ENCODE measurements around the gene GPR61. TPM values are rescaled to one million over a fixed set of nuclear protein-coding genes. Genes with fewer than 3 reads are reported as not detected.

Gene GPR61
- 0.20 and 0.57 TPM in 2 replicates for total RNA-seq (2014; rRNA removed; shearing (Covaris generic))

GRCh38 chr1:109539676-109540075, at the start of gene GPR61:
Gene GPR61 (plus strand): TSS chr1:109539872. CDS start chr1:109543023, 3,151 bp downstream.
- no peak for DNase-seq

GRCh38 chr1:109490029-109490933, 49.4 kb upstream of the GPR61 start:
- Histone ChIP-seq H3K27me3 (no peaks in the 10 kb centered on the region), H3K36me3 (no peaks in the 10 kb centered on the region; the same call in 1 of the 2 replicates), H3K9me3 (replicated peaks) (no peaks in the 10 kb centered on the region), H3K4me3 (no peak overlapping the region), H3K27ac (no peak overlapping the region), H3K4me1 (peaks cover 3% of the 10 kb centered on the region; the same call in 1 of the 2 replicates)
- peak; percentile 65 to 83 for DNase-seq

More at GRCh38 chr1:109539676-109540075, at the start of gene GPR61:
- H3K27me3 ChIP-seq: peaks cover 16% of the 10 kb centered on the region
- no peaks in the 10 kb centered on the region for H3K36me3 ChIP-seq
- no peak within 1 kb of the TSS for H3K4me3 ChIP-seq
- H3K4me1 ChIP-seq: peaks cover 13% of the 10 kb centered on the region
- no peak within 1 kb of the TSS for H3K27ac ChIP-seq
- H3K9me3 ChIP-seq (replicated peaks): no peaks in the 10 kb centered on the region

- Histone ChIP-seq H3K4me3 (no peak overlapping the region), H3K4me1 (peaks cover 3% of the 10 kb centered on the region; the same call in 1 of the 2 replicates), H3K36me3 (no peaks in the 10 kb centered on the region; the same call in 1 of the 2 replicates), H3K27ac (no peak overlapping the region), H3K27me3 (no peaks in the 10 kb centered on the region), H3K9me3 (replicated peaks) (no peaks in the 10 kb centered on the region)
- no peak for DNase-seq
Measured at GRCh38 chr1:109490934-109491302, 48.8 kb upstream of the GPR61 start.

DNA sequence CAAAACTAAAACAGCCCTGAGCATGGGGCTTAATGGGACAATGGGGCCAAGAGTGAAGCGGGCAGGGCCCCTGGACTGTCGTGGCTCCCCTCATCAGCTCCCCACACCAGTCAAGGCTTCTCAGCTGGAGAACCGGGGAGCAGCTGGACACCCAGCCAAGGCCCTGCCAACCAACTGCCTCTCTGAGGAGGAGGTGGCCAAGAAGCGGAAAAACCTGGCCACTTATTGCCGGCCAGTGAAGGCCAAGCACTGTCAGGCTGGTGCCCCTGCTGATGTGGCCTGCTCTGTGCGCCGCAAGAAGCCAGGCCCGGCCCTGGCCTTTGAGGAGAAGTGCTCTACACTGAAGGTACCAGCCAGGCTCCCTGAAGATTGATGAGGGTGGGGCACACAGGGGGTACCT, 48.3 kb upstream of the GPR61 start:
- H3K4me3 ChIP-seq: no peak overlapping the region
- no peaks in the 10 kb centered on the region; the same call in 1 of the 2 replicates for H3K36me3 ChIP-seq
- H3K4me1 ChIP-seq: peaks cover 3% of the 10 kb centered on the region; the same call in 1 of the 2 replicates
- no peaks in the 10 kb centered on the region for H3K27me3 ChIP-seq
- H3K27ac ChIP-seq: no peak overlapping the region
- no peak for DNase-seq
- H3K9me3 ChIP-seq (replicated peaks): no peaks in the 10 kb centered on the region

- Histone ChIP-seq H3K36me3 (no peaks in the 10 kb centered on the region), H3K9me3 (replicated peaks) (no peaks in the 10 kb centered on the region), H3K4me3 (no peak overlapping the region), H3K27ac (no peak overlapping the region), H3K4me1 (peaks cover 3% of the 10 kb centered on the region; the same call in 1 of the 2 replicates), H3K27me3 (no peaks in the 10 kb centered on the region)
- DNase-seq: no peak
Measured at GRCh38 chr1:109492779-109493178, 46.9 kb upstream of the GPR61 start.

GRCh38 chr1:109493227-109493626, 46.4 kb upstream of the GPR61 start:
- peak in 1 of 2 experiments; percentile 28 for DNase-seq
- Histone ChIP-seq H3K27ac (no peak overlapping the region), H3K36me3 (no peaks in the 10 kb centered on the region), H3K4me3 (peak overlapping the region; percentile 67), H3K27me3 (no peaks in the 10 kb centered on the region), H3K4me1 (peaks cover 3% of the 10 kb centered on the region; the same call in 1 of the 2 replicates), H3K9me3 (replicated peaks) (no peaks in the 10 kb centered on the region)

GRCh38 chr1:109493805-109494539, 45.7 kb upstream of the GPR61 start, which contains the start of gene CYB561D1:
Gene CYB561D1 (plus strand): TSS chr1:109494094. CDS start chr1:109494140, 46 bp downstream.
- H3K27me3 ChIP-seq: no peaks in the 10 kb centered on the region
- peak; percentile 93 for DNase-seq
- H3K36me3 ChIP-seq: no peaks in the 10 kb centered on the region
- H3K4me3 ChIP-seq: peak within 1 kb of the TSS; percentile 67
- H3K27ac ChIP-seq: peak within 1 kb of the TSS; percentile 54
- H3K4me1 ChIP-seq: peaks cover 9% of the 10 kb centered on the region
- H3K9me3 ChIP-seq (replicated peaks): no peaks in the 10 kb centered on the region

DNA sequence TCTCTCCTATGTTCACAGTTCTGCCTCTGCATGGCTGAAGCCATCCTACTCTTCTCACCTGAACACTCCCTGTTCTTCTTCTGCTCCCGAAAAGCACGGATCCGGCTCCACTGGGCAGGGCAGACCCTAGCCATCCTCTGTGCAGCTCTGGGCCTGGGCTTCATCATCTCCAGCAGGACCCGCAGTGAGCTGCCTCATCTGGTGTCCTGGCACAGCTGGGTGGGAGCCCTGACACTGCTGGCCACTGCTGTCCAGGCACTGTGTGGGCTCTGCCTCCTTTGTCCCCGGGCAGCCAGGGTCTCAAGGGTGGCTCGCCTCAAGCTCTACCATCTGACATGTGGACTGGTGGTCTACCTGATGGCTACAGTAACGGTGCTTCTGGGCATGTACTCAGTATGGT, 43.9 kb upstream of the GPR61 start:
- peaks cover 23% of the 10 kb centered on the region for H3K4me1 ChIP-seq
- no peak overlapping the region for H3K27ac ChIP-seq
- no peak for DNase-seq
- H3K36me3 ChIP-seq: 0 out of 2 replicates have a peak, but pooled peaks cover 3% of the 10 kb centered on the region
- no peaks in the 10 kb centered on the region for H3K9me3 ChIP-seq (replicated peaks)
- no peak overlapping the region for H3K4me3 ChIP-seq
- H3K27me3 ChIP-seq: no peaks in the 10 kb centered on the region

DNA sequence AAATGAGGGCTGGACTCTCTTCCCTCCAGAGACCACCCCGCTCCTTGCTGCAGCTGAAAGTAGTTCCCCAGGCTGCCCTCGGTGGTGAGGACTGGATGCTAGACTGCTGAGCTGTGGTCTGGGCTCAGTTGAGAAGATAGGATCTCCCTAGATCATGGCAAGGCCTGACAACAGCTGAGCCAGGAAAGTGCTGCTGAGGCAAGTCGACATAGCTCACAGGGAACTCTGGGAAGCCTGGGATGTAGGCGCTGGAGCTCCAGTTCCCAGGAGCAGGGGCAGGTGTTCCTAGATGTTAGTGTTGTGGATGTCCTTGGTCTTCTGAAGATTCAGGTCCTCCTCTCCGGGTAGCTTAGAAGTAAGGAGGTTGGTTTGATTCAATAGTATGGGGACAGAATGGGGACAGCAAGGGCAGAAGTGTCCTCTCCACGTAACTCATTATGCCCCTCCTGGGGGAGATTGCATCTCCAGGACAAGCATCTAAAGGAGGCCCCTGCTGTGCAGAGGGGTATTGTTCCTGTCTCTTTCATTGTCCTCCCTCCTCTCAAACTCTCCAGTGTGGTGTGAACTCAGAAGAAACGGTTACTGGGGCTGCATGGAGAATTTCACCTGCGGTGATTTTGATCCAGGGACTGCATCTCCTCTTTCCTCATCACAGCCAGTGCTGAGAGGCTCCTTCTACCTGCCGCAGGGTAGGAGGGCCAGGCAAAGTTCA, 42.1 kb upstream of the GPR61 start:
- DNase-seq: no peak
- peaks cover 23% of the 10 kb centered on the region for H3K4me1 ChIP-seq
- H3K27me3 ChIP-seq: no peaks in the 10 kb centered on the region
- no peak overlapping the region; the same call in 1 of the 2 replicates for H3K27ac ChIP-seq
- H3K4me3 ChIP-seq: no peak overlapping the region
- no peaks in the 10 kb centered on the region for H3K9me3 ChIP-seq (replicated peaks)
- H3K36me3 ChIP-seq: 0 out of 2 replicates have a peak, but pooled peaks cover 3% of the 10 kb centered on the region

DNA sequence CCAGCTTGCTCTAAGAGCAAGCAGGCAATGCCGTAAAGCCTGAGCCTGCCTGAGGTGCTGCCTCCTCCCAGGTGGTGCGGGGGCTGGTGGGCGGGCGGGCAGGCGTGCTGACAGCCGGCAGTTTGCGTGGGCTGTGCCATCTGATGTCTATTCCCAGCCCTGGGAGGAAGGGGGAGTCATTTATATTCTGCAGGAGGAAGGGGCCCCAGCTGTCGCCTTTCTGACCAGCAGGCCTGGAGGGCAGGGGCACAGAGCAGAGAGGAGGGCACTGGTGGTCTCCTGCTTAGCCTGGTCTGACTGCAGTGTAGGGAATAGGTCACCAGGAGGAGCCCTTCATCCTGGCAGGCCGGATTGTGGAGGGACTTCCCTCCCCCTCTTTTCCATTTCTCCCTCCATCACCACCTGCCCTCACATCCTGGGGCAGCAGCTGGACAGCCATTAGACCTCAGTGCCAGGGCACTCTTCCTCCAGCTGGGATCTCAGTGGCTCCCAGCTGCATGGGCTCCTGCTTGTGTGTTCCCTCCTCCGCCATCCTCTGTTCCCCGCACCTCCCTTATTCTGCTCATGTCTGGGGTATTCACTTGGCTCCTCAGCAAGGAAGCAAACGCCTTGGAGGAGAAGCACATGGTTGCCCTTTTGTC, 41.4 kb upstream of the GPR61 start:
- peak; percentile 85 to 93 for DNase-seq
- no peaks in the 10 kb centered on the region for H3K9me3 ChIP-seq (replicated peaks)
- no peaks in the 10 kb centered on the region for H3K27me3 ChIP-seq
- 0 out of 2 replicates have a peak, but pooled peaks cover 3% of the 10 kb centered on the region for H3K36me3 ChIP-seq
- H3K27ac ChIP-seq: peak overlapping the region; percentile 58
- peaks cover 23% of the 10 kb centered on the region for H3K4me1 ChIP-seq
- no peak overlapping the region for H3K4me3 ChIP-seq

DNA sequence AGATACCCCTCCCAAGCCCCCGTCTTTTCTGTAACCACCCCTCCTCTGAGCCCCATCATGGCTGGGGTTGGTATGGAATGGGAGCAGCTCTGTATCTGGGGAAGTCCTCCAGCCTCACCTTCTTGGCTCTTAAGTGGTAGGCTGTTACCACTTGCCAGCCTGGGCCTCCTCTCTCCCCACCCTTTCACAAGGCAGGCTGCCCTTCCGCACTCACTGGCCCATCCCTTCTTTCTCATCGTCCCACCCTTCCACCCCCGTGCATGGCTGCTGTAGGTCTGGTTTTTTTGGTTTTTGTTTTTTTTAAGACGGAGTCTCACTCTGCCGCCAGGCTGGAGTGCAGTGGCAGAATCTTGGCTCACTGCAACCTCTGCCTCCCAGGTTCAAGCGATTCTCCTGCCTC, 40.6 kb upstream of the GPR61 start:
- H3K27ac ChIP-seq: peak overlapping the region; percentile 58; the same call in 1 of the 2 replicates
- H3K27me3 ChIP-seq: no peaks in the 10 kb centered on the region
- 0 out of 2 replicates have a peak, but pooled peaks cover 3% of the 10 kb centered on the region for H3K36me3 ChIP-seq
- H3K9me3 ChIP-seq (replicated peaks): no peaks in the 10 kb centered on the region
- DNase-seq: no peak
- peaks cover 20% of the 10 kb centered on the region for H3K4me1 ChIP-seq
- no peak overlapping the region for H3K4me3 ChIP-seq

DNA sequence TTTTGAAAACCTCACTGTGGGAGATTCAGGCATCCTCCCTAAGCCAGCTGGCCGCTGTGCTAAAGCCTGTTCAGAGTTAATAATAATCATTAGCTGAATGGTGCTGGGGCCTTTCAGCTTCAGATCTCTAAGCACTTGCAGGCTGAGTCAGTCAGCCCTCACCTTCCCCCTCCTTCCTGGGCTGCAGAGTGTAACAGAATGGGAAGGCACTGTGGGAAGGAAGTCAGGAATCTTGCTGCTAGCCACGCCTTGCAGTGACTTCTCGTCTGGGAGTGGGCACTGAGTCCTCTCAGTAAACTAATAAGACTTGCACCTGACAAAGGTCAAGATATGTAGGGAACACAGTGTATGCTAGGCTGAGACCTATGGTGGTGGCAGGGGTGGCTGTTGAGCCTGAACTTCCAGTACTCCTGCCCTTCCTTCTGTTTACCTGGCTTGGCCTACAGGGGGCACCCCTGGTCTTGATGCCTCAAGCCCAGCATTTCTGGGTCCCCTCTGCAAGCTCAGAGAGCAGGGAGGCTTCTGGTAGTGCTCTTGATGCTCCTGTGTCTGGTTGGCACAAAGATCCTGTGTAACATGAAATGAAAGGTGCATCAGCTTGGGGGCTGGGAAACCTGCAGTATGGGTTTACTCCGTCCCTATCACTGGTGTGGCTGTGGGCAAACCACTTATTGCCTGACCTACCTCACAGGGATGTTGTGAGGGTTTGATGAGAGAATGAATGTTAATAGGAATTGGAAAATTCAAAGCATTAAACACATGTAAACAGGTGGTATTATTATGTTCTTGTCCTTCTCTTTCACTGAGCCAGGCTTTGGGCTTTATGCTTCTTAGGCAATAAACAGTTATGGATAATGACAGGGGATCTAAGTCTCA, 39.8 kb upstream of the GPR61 start:
- Histone ChIP-seq H3K36me3 (0 out of 2 replicates have a peak, but pooled peaks cover 3% of the 10 kb centered on the region), H3K27ac (no peak overlapping the region), H3K4me3 (no peak overlapping the region), H3K4me1 (peaks cover 20% of the 10 kb centered on the region), H3K27me3 (no peaks in the 10 kb centered on the region), H3K9me3 (replicated peaks) (no peaks in the 10 kb centered on the region)
- peak; percentile 83 to 88 for DNase-seq

GRCh38 chr1:109500941-109501381, 38.7 kb upstream of the GPR61 start:
- Histone ChIP-seq H3K36me3 (0 out of 2 replicates have a peak, but pooled peaks cover 3% of the 10 kb centered on the region), H3K4me1 (peaks cover 20% of the 10 kb centered on the region), H3K27ac (no peak overlapping the region), H3K4me3 (no peak overlapping the region), H3K9me3 (replicated peaks) (no peaks in the 10 kb centered on the region), H3K27me3 (no peaks in the 10 kb centered on the region)
- DNase-seq: no peak
